HG02610 (cell line): Measurements from ENCODE around the gene RAX2.
"Not testable (repeated sequence)": the region's sequence is repeated elsewhere in the genome, so short reads cannot be mapped to it uniquely, and the experiment has no call there.

ENCODE experiments used
- ATAC-seq: cut with Tn5 transposase; IDR thresholded peaks from one replicate; pipeline ENCODE4 v1.9.1; 2021; ENCODE audit warnings: mild to moderate bottlenecking, moderate library complexity; ENCODE audit not compliant: unreplicated experiment

The RAX2 gene

DNA sequence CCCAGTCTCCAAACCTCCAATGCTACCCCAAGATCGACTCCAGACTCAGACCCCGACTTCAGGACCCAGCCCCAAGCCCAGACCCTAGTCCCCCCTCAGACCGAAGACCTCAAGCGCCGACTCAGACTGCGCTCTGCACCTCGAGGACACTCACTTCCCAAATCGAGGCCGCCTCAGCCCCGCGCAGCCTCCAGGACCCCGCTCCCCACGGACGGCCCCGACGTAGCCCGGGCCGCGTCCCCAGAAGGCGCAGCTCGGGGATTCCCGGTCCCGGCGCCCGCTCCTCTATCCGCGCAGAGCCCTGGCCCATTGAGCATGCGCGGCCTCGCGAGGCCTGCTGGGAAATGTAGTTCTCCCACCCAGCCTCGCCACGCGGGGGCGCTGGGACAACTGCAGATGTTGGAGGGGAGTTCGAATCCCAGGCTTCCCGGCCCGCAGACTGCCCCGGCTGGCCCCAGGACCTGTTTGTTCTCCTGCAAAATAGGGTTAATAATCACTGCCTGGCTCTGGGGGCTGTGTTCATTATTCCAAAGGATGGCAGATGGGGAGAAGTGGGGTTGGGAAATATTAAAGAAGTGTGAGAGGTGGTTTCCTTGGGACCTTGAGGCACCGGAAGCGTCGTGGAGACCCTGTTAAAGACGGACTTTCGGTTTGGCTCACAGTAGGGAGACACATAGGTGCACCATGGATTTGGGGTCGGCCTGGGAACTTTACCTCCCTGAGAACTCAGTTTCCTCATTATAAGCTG, 10.5 kb downstream of the RAX2 start, which contains the start of gene APBA3:
APBA3 (minus strand) TSS at position 311 of the 748 bp plus-strand sequence. CDS start 1,428 bp downstream, outside the sequence.
- ATAC-seq: peak; percentile 50

- no peak for ATAC-seq
Measured at GRCh38 chr19:3760871-3761361, 11.1 kb downstream of the RAX2 start.

- ATAC-seq: no peak
Measured at GRCh38 chr19:3759482-3760254, 12.4 kb downstream of the RAX2 start.

DNA sequence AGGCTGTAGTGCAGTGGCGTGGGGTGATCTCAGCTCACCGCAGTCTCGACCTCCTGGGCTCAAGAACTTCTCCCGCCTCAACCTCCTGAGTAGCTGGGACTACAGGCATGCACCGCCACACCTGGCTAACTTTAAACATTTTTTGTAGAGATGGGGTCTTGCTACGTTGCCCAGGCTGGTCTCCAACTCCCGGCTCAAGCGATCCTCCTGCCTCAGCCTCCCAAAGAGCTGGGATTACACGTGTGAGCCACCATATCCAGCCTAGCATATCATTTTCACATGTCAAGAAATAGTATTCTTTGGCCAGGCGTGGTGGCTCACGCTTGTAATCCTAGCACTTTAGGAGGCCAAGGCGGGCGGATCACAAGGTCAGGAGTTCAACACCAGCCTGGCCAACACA, 13.7 kb downstream of the RAX2 start:
- not testable (repeated sequence) for ATAC-seq

DNA sequence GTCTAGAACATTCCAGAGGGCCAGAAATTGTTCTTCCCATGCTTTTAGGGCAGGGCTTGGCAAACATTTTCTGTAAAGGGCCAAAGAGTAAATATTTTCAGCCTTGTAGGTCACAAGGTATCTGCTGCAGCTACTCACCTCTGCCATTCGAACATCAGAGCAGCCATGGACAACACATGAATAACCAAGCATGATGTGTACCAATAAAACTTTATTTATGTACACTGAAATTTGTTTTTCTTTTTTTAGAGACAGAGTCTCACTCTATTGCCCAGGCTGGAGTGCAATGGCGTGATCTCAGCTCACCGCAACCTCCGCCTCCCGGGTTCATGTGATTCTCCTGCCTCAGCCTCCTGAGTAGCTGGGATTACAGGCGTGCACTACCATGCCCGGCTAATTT, 14.3 kb downstream of the RAX2 start:
- not testable (repeated sequence) for ATAC-seq

DNA sequence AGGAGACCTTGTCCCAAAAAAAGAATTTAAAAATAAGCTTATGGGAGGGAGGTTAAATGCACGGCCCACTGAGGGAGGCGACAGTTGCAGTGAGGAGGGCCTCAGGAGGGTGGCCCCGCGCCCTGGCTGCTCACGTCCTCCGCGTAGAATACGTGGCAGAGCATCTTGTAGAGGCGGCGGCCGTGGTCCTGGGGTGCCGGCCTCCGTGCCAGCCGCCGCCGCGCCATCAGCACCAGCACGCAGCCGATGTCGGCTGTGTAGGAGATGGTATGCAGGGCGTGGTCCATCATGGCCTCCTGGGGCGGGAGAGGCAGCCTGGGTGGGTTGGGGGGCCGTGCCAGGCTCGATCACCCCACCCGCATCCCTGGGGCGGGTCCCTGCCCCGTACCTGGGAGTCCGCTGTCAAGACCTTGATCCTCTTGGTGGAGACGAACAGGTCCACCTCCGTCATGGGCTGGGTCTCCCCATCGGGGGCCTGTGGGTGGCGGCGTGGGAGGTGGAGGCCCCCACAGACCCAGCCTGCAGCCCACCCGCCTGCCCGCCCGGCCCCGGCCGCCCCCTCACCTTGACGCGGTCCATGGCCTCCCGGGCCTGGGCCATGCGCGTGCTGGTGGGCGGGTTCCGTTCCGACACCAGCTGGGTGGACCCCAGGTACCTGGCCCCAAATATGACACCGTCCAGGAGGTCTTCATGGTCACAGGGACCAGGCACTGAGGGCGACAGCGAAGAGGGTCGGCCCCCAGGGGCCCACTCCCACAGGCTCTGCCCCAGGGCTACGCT, 18.2 kb downstream of the RAX2 start:
- ATAC-seq: no peak

- no peak for ATAC-seq
Measured at GRCh38 chr19:3752492-3752891, 19.5 kb downstream of the RAX2 start.

DNA sequence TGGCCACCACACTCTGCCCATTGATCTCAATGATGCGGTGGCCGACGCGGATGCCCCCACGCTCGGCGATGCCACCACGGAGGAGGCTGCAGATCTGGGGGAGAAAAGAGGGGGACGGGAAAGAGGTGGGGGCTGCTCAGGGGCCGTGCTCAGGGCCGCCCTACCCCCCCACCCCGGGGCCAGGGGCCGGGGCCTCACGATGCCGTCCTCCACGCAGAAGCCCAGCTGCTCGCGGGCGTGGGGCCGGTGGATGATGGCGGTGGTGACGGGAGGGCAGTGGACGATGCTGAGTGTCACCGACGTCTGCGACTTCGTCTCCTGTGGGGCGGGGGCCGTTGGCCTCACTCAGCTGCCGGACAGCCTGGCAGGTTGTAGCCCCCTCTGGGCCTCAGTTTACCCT, 20.8 kb downstream of the RAX2 start:
- ATAC-seq: no peak

- ATAC-seq: no peak
Measured at GRCh38 chr19:3750211-3750610, 21.8 kb downstream of the RAX2 start.

GRCh38 chr19:3748965-3749364, 23.1 kb downstream of the RAX2 start:
- ATAC-seq: no peak

- no peak for ATAC-seq
Measured at GRCh38 chr19:3746371-3747056, 25.5 kb downstream of the RAX2 start.

DNA sequence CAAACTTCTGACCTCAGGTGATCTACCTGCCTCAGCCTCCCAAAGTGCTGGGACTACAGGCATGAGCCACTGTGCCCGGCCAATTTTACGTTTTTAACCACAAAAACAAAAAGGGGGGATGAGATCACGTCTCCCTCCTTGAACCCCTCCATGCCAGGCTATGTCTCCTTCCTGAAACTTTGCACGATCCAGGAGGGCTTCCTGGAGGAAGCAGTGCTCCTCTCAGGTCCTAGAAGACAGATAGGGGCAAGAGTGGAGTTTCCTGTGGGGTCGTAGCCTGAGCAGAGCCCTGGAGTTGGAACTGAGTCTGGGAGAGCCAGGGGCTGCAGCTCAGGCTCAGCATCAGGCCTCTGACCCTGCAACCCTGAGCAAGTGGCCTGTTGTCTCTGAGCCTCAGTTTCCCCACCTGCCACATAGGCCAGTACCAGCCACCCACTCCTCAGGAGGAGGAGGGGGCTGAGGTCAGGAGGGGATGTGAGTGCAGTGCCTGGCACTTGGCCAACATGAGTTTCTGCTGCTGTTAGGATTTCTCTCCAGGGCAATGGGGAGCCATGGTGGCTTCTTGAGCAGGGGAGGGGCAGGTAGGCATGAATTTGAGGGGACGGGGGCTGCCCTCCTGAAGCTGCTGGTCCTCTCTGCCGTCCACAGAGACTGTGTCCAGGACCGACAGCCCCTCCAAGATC, 26.5 kb downstream of the RAX2 start:
- no peak for ATAC-seq

- ATAC-seq: no peak
Measured at GRCh38 chr19:3743486-3743885, 28.5 kb downstream of the RAX2 start.

GRCh38 chr19:3740431-3740830, 31.6 kb downstream of the RAX2 start:
- no peak for ATAC-seq

GRCh38 chr19:3738477-3739220, 33.4 kb downstream of the RAX2 start:
- no peak for ATAC-seq

- no peak for ATAC-seq
Measured at GRCh38 chr19:3737487-3738205, 34.4 kb downstream of the RAX2 start.

DNA sequence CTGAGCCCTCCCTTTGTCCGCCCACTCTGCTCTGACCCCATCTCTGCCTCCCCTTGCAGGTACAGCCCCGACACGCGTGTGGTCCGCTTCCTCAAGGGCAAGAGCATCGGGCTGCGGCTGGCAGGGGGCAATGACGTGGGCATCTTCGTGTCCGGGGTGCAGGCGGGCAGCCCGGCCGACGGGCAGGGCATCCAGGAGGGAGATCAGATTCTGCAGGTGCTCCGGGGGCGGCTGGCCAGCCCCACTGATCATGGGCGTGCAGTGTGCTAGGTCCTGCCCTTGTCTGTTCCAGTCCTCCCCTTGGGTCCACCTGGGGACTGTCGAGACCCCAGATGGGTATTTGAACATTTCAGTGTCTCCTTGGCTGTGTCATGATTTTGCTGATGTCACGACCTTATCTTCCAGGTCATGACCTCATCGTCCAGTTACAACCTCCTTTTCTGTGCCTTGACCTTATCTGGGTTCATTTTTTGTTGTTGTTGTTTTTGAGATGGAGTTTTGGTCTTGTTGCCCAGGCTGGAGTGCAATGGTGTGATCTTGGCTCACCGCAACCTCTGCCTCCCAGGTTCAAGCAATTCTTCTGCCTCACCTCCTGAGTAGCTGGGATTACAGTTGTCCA, 35.8 kb downstream of the RAX2 start:
- ATAC-seq: no peak

DNA sequence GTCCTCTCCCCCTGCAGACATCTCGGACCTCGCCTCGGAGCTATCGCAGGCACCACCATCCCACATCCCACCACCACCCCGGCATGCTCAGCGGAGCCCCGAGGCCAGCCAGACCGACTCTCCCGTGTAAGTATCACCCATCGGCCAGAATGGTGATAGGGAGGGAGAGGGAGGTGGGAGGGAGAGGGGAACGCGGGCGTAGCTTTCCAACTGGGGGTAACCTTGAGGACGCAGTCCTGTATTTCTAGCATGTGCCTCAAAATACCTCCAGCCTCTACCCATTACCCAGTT, 37.8 kb downstream of the RAX2 start:
- no peak for ATAC-seq
